HCT116 (cell line): Measurements from ENCODE around the gene AVL9. TPM values are rescaled to one million over a fixed set of nuclear protein-coding genes. Genes with fewer than 3 reads are reported as not detected.

Experiments
- ATAC-seq: fragments of 200-7000 bp; cut with Tn5 transposase; 2 replicates; pipeline ENCODE4 v1.9.1; 2020; ENCODE audit warnings: mild to moderate bottlenecking, moderate library complexity
- BruUV-seq: library from RNA; stranded (reverse); fragments of 400-500 nt; replicated peaks from 2 replicates; lab custom pipeline; 2021; lab: Mats Ljungman, UMichigan
- CTCF ChIA-PET: fragments of 300-600 bp; sonication (Branson Sonifier 250); formaldehyde crosslinking; loops from one replicate; lab custom pipeline; 2021; ENCODE audit warnings: antibody characterized with exemption; lab: Charles Lee
- POLR2A ChIA-PET: fragments of 300-600, 350-600 bp; sonication (Branson Sonifier 250); formaldehyde crosslinking; loops from one replicate; lab custom pipeline; 2021; ENCODE audit warnings: antibody characterized with exemption; lab: Charles Lee
- RAD21 ChIA-PET, 2 experiments: fragments of 300-600 bp; sonication (Branson Sonifier 250); formaldehyde crosslinking; loops; one replicate each; lab custom pipeline; 2023; ENCODE audit warnings: low total read pairs in 2 of 2; ENCODE audit not compliant: uncharacterized antibody in 2 of 2, unreplicated experiment in 2 of 2, low non-redundant PET in 1 of 2; lab: Charles Lee
- DNase-seq: peaks from one replicate; pipeline ENCODE4 v3.0.0-alpha.2; 2010; ENCODE audit warnings: low read depth, low spot score
- H2AFZ ChIP-seq: fragments of 200-600 bp; shearing (Covaris generic), sonication (generic); 2 replicates; pipeline ENCODE4 v1.6.1; 2017; ENCODE audit warnings: low read depth, mixed run types, mixed read lengths, antibody characterized with exemption, low read length; ENCODE audit not compliant: poor library complexity, severe bottlenecking
- H3K27ac ChIP-seq: 2 replicates; pipeline ENCODE4 v1.5.1; 2012; ENCODE audit warnings: low read depth, low read length
- H3K27me3 ChIP-seq: fragments of 200-600 bp; sonication (generic); 2 replicates; pipeline ENCODE4 v1.6.1; 2016; ENCODE audit warnings: mixed run types, low read length, mixed read lengths; ENCODE audit not compliant: insufficient read depth
- H3K36me3 ChIP-seq, 2 experiments: fragments of 200-500 bp in 1 of 2; fragments of 200-600 bp in 1 of 2; sonication (Bioruptor generic) in 1 of 2; sonication (generic) in 1 of 2; 2 replicates each; pipeline versions ENCODE4 v1.5.1 to v1.6.1; 2014 to 2016; ENCODE audit warnings: low read length in 2 of 2, inconsistent platforms in 1 of 2, mixed read lengths in 1 of 2, mixed run types in 1 of 2; ENCODE audit not compliant: insufficient read depth in 2 of 2, control insufficient read depth in 1 of 2
- H3K4me1 ChIP-seq, 2 experiments: fragments of 200-600 bp in 1 of 2; sonication (generic) in 1 of 2; 2 replicates each; pipeline versions ENCODE4 v1.5.1 to v1.6.1; 2012 to 2017; ENCODE audit warnings: low read length in 2 of 2, inconsistent platforms in 1 of 2, mild to moderate bottlenecking in 1 of 2, mixed read lengths in 1 of 2, mixed run types in 1 of 2, moderate library complexity in 1 of 2; ENCODE audit not compliant: insufficient read depth in 2 of 2, control insufficient read depth in 1 of 2
- H3K4me2 ChIP-seq: fragments of 200-600 bp; sonication (generic); 2 replicates; pipeline ENCODE4 v1.6.1; 2017; ENCODE audit warnings: mixed run types, low read length, mixed read lengths
- H3K4me3 ChIP-seq, 2 experiments: fragments of 200-600 bp in 1 of 2; sonication (generic) in 1 of 2; replicated peaks in 1 of 2; 2 replicates each; pipeline ENCODE4 v1.5.1; 2011 to 2016; ENCODE audit warnings: low read length in 2 of 2, control low read depth in 1 of 2, low read depth in 1 of 2, mild to moderate bottlenecking in 1 of 2, mixed read lengths in 1 of 2, mixed run types in 1 of 2
- H3K79me2 ChIP-seq: fragments of 200-600 bp; sonication (generic); 2 replicates; pipeline ENCODE4 v1.6.1; 2017; ENCODE audit warnings: mild to moderate bottlenecking, mixed run types, low read length, moderate library complexity, mixed read lengths; ENCODE audit not compliant: insufficient read depth
- H3K9ac ChIP-seq: fragments of 200-600 bp; sonication (generic); 2 replicates; pipeline ENCODE4 v1.6.1; 2016; ENCODE audit warnings: low read length, mixed read lengths
- H3K9me2 ChIP-seq: fragments of 200-600 bp; sonication (generic), shearing (Covaris generic); 2 replicates; pipeline ENCODE4 v1.6.1; 2017; ENCODE audit warnings: mixed run types, mild to moderate bottlenecking, moderate library complexity; ENCODE audit not compliant: insufficient read depth
- H3K9me3 ChIP-seq, 2 experiments: fragments of 200-500 bp in 1 of 2; fragments of 200-600 bp in 1 of 2; sonication (Bioruptor generic) in 1 of 2; sonication (generic) in 1 of 2; 2 replicates each; pipeline ENCODE4 v1.6.1; 2014 to 2017; ENCODE audit warnings: low read length in 2 of 2, mixed read lengths in 2 of 2, inconsistent platforms in 1 of 2, low read depth in 1 of 2, mild to moderate bottlenecking in 1 of 2, mixed run types in 1 of 2, moderate library complexity in 1 of 2; ENCODE audit not compliant: control insufficient read depth in 1 of 2, insufficient read depth in 1 of 2
- H4K20me1 ChIP-seq: fragments of 200-600 bp; sonication (generic), shearing (Covaris generic); 2 replicates; pipeline ENCODE4 v1.6.1; 2017; ENCODE audit warnings: mixed run types, mild to moderate bottlenecking, moderate library complexity; ENCODE audit not compliant: insufficient read depth
- ATF3 ChIP-seq: IDR thresholded peaks from 2 replicates; pipeline ENCODE4 v1.6.1; 2012
- CBX3 ChIP-seq: IDR thresholded peaks from 2 replicates; pipeline ENCODE4 v1.6.1; 2012; ENCODE audit warnings: low read depth
- CEBPB ChIP-seq: IDR thresholded peaks from 2 replicates; pipeline ENCODE4 v1.6.1; 2012; ENCODE audit warnings: low read depth
- CTCF ChIP-seq, 3 experiments: fragments of 200-600 bp in 1 of 3; sonication (generic) in 1 of 3; IDR thresholded peaks in 2 of 3; conservative IDR thresholded peaks in 1 of 3; 2 replicates each; pipeline ENCODE4 v1.5.1; 2012 to 2017; ENCODE audit warnings: low read depth in 2 of 3, low read length in 2 of 3, antibody characterized with exemption in 1 of 3, borderline replicate concordance in 1 of 3, control low read depth in 1 of 3, mild to moderate bottlenecking in 1 of 3, mixed read lengths in 1 of 3, mixed run types in 1 of 3, moderate library complexity in 1 of 3; ENCODE audit not compliant: insufficient read depth in 1 of 3
- EGR1 ChIP-seq: IDR thresholded peaks from 2 replicates; pipeline ENCODE4 v1.6.1; 2012; ENCODE audit warnings: low read depth
- EZH2phosphoT487 ChIP-seq: fragments of 200-600 bp; IDR thresholded peaks from 2 replicates; pipeline ENCODE4 v1.6.1; 2018; ENCODE audit warnings: antibody characterized with exemption, borderline replicate concordance
- JUND ChIP-seq: IDR thresholded peaks from 2 replicates; pipeline ENCODE4 v1.6.1; 2012
- POLR2A ChIP-seq: IDR thresholded peaks from 2 replicates; pipeline ENCODE4 v1.7.0; 2011; ENCODE audit warnings: borderline replicate concordance; ENCODE audit not compliant: insufficient read depth, insufficient read length; ENCODE audit errors: extremely low read depth
- POLR2AphosphoS5 ChIP-seq: IDR thresholded peaks from 2 replicates; pipeline ENCODE4 v1.6.1; 2011; ENCODE audit warnings: mild to moderate bottlenecking, low read depth, low read length, moderate library complexity
- REST ChIP-seq: IDR thresholded peaks from 2 replicates; pipeline ENCODE4 v1.6.1; 2012; ENCODE audit warnings: low read depth
- SIN3A ChIP-seq: IDR thresholded peaks from 2 replicates; pipeline ENCODE4 v1.6.1; 2012; ENCODE audit warnings: low read depth
- SP1 ChIP-seq: IDR thresholded peaks from 2 replicates; pipeline ENCODE4 v1.6.1; 2012; ENCODE audit warnings: low read depth
- ZBTB33 ChIP-seq: IDR thresholded peaks from 2 replicates; pipeline ENCODE4 v1.6.1; 2011; ENCODE audit warnings: mild to moderate bottlenecking, low read length, moderate library complexity; ENCODE audit not compliant: insufficient replicate concordance; ENCODE audit errors: extremely low read depth
- ZFX ChIP-seq: fragments of 450-650 bp; IDR thresholded peaks from 2 replicates; pipeline ENCODE4 v1.6.1; 2017
- ZNF274 ChIP-seq: fragments of 200-500 bp; sonication (Bioruptor generic); IDR thresholded peaks from 2 replicates; pipeline ENCODE4 v1.6.1; 2014; ENCODE audit warnings: mild to moderate bottlenecking, low read depth, low read length, inconsistent platforms
- intact Hi-C: fragments of 100-400 bp; cut with micrococcal nuclease; formaldehyde crosslinking; loops from 2 replicates; pipeline ENCODE4 v1.10.0; 2022
- total RNA-seq: library from RNA; stranded (reverse); gene quantifications from one replicate; pipeline ENCODE4 v1.2.1, GENCODE V29; 2021; ENCODE audit not compliant: unreplicated experiment

AVL9 gene
- total RNA-seq, 1 experiment from 2014 or later, result 89.0 TPM

GRCh38 chr7:32592701-32593100 is 97.4 kb downstream of the AVL9 start:
- ChIA-PET CTCF (no interaction called here), POLR2A (no interaction called here), RAD21 (interaction anchor here in 1 of 2 experiments (0.7 kb wide), 1 partner anchor 227 kb away, joined by 3 read pairs; no protein-coding TSS in a partner anchor)
- no peak overlapping the region for H3K9ac ChIP-seq
- H3K9me3 ChIP-seq, result no peaks in the 10 kb centered on the region
- no peaks in the 10 kb centered on the region for H4K20me1 ChIP-seq
- H3K9me2 ChIP-seq, result no peaks in the 10 kb centered on the region
- no peak overlapping the region for H3K4me3 ChIP-seq
- no peak for TF ChIP-seq CEBPB
- TF ChIP-seq REST, result no peak
- no peak for TF ChIP-seq CBX3
- no peak for TF ChIP-seq ZFX
- no peak for TF ChIP-seq SP1
- no peak for TF ChIP-seq POLR2AphosphoS5
- no peak for TF ChIP-seq POLR2A
- no peak for TF ChIP-seq EZH2phosphoT487
- TF ChIP-seq ZNF274, result no peak
- no peak for TF ChIP-seq CTCF (IDR thresholded peaks at IDR 0.05 in 2 of 3, conservative IDR thresholded peaks at IDR 0.05 in 1 of 3; ENCODE audit: borderline replicate concordance in 1 of 3, insufficient read depth in 1 of 3, low read depth in 2 of 3, low read length in 2 of 3)
- no peak for TF ChIP-seq ZBTB33
- TF ChIP-seq SIN3A, result no peak
- no peak for TF ChIP-seq JUND
- no peak for TF ChIP-seq ATF3
- no peak for TF ChIP-seq EGR1
- peaks cover 0 to 1% of the 10 kb centered on the region in 2 experiments; a peak in 2 of 4 replicates for H3K36me3 ChIP-seq
- no peaks in the 10 kb centered on the region for H3K27me3 ChIP-seq
- ATAC-seq (no peak), DNase-seq (no peak)
- no TSS peak for BruUV-seq
- no peak overlapping the region for H2AFZ ChIP-seq
- no peak overlapping the region for H3K27ac ChIP-seq
- intact Hi-C loops, result no loop called here
- H3K4me1 ChIP-seq, result no peaks in the 10 kb centered on the region; a peak in 1 of 4 replicates
- no peak overlapping the region for H3K4me2 ChIP-seq
- H3K79me2 ChIP-seq, result no peaks in the 10 kb centered on the region
